ENCODE data around the gene GPC2. TPM values are rescaled to one million over a fixed set of nuclear protein-coding genes. Genes with fewer than 3 reads are reported as not detected.

Gene GPC2
- polyA plus RNA-seq, 3 donors from 2014 or later: not detected

DNA sequence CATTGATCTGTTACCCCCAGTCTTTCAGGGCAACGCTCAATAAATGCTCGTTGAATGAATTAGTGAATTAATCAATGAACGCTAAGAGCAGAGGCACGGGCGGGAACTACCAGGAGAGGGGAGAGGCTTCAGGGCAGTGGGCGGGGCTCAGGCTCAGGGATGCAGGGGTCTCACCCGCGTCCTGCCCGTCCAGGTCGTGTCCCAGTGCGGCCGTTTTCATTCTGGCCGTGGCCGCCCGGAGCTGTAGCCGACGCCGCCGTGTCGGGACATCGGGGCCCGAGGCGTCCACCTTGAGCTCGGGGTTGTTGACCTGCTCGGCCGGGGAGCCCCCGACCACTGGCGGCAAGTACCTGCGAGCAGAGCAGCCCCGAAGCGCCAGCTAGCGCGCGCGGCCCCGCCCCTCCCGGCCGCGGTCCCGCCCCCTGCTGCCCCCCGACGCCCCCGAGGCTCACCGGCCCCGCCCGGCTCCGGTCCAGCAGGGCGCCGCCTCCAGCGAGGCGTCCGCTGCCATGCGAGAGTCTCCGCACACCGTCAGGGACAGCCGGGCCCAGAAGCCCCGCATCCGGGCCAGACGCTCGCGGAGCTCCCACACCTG, 6.0 kb downstream of the GPC2 start:
- peaks cover 26 to 31% of the 10 kb centered on the region in 2 donors for H3K4me1 Mint-ChIP-seq
- DNase-seq: peak; percentile 38 to 40 (median 39)
- no peak overlapping the region for H3K27ac Mint-ChIP-seq
- no peaks in the 10 kb centered on the region for H3K36me3 Mint-ChIP-seq
- H3K4me3 Mint-ChIP-seq: peak overlapping the region; percentile 65 to 81 (median 73)
- peaks cover 0 to 2% (median 0%) of the 10 kb centered on the region in 6 donors for H3K9me3 Mint-ChIP-seq
- H3K27me3 Mint-ChIP-seq (ENCODE audit: low read depth in 3 of 3): peaks cover 22 to 39% (median 29%) of the 10 kb centered on the region in 3 donors

DNA sequence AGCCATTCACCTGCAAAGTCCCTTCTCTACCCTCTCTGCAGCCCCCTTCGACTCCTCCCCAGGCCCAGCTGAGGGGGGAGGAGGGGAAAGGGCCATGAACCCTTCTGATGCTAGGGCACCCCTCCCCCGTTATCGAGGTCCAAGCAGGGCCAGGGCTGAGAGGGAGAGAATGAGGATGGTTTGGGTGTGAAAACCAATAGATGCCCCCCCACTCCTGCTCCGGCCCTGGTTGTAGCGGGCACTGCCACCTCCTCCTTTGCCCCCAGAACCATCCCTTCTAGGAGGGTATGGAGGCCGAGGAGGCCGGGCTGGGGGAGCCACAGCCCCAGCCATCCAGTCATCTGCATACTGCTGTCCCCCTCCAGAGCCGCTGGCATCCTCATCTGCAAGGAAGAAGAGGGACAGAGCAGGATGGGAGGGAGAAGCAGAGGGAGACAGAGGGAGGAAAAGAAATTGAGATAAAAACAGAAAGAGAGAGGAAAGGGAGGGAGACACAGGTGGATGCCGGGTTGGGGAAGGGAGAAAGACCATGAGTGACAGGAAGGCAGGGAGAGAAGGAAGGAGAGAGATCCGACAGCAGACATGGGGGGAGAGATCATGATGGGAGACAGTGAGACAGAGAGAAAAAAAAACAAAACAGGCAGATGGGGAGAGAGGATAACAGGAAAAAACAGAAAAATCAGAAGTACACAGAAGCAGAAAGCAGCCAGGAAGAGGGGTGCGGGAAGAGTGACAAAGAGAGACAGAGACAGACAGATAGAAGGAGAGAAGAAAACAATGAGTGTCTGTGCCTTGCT, 6.9 kb downstream of the GPC2 start:
- DNase-seq: no peak
- Mint-ChIP-seq H3K4me3 (peak overlapping the region; percentile 65 to 81 (median 66)), H3K4me1 (peaks cover 26 to 31% of the 10 kb centered on the region in 2 donors), H3K9me3 (peaks cover 0 to 2% (median 0%) of the 10 kb centered on the region in 6 donors), H3K36me3 (no peaks in the 10 kb centered on the region), H3K27ac (peak overlapping the region in 1 of 6 donors; percentile 7), H3K27me3 (ENCODE audit: low read depth in 3 of 3) (peaks cover 24 to 41% (median 31%) of the 10 kb centered on the region in 3 donors)

DNA sequence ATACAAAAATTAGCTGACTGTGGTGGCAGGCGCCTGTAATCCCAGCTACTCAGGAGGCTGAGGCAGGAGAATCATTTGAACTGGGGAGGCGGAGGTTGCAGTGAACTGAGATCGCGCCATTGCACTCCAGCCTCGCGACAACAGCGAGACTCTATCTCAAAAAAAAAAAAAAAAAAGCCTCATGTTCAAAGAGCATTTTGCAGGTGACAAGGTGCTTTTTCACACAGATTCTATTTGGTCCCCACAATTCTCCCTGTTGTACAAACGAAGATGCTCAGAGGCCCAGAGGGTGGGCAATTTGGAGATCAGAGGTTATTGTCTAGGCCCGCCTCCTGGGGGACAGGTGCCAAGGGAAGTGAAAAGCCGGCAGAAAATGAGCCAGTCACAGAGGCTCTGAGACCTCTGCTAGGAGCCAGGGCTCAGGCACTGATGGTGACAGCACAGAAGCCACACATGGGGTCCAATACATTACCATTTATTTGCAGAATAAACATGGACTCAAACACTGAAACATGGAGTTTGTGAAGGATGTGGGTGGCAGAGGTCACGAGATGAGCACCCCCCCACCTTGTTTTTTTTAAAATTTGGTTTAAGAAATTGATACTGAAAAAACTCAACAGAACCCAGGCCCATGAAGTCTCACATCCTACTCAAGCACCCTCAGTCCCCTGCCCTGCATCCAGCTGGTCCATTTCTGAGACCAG, 7.9 kb downstream of the GPC2 start:
- no peak for DNase-seq
- Mint-ChIP-seq H3K4me1 (peaks cover 26 to 31% of the 10 kb centered on the region in 2 donors), H3K9me3 (peaks cover 0 to 2% (median 0%) of the 10 kb centered on the region in 6 donors), H3K27ac (no peak overlapping the region), H3K27me3 (ENCODE audit: low read depth in 3 of 3) (peaks cover 24 to 41% (median 30%) of the 10 kb centered on the region in 3 donors), H3K4me3 (peak overlapping the region in 3 of 5 donors; percentile 8 to 71 (median 67)), H3K36me3 (no peaks in the 10 kb centered on the region)

DNA sequence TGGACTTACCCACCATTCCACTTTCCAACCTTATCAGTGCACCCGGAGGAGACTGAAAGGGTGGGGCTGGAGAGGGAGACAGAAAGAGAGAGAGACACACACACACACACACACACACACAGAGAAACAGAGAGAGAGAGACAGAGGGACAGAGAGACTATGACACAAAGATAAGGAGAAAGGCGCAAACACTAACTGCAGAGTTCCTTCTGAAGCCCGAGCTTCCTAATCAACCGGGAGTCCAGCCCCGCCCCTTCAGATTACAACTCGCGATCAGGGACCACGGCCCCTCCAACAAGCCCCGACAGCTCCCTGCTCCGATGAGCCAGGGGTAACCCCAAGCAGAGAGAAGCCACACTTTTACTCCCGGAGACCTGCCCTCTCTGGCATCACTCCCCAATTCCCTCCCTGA, 9.3 kb downstream of the GPC2 start:
- Mint-ChIP-seq H3K27ac (peak overlapping the region in 1 of 6 donors; percentile 4), H3K4me3 (peak overlapping the region; percentile 8 to 71 (median 26)), H3K4me1 (peaks cover 26 to 31% of the 10 kb centered on the region in 2 donors), H3K36me3 (no peaks in the 10 kb centered on the region), H3K9me3 (peaks cover 0 to 2% (median 0%) of the 10 kb centered on the region in 6 donors), H3K27me3 (ENCODE audit: low read depth in 3 of 3) (peaks cover 24 to 45% (median 30%) of the 10 kb centered on the region in 3 donors)
- no peak for DNase-seq

DNA sequence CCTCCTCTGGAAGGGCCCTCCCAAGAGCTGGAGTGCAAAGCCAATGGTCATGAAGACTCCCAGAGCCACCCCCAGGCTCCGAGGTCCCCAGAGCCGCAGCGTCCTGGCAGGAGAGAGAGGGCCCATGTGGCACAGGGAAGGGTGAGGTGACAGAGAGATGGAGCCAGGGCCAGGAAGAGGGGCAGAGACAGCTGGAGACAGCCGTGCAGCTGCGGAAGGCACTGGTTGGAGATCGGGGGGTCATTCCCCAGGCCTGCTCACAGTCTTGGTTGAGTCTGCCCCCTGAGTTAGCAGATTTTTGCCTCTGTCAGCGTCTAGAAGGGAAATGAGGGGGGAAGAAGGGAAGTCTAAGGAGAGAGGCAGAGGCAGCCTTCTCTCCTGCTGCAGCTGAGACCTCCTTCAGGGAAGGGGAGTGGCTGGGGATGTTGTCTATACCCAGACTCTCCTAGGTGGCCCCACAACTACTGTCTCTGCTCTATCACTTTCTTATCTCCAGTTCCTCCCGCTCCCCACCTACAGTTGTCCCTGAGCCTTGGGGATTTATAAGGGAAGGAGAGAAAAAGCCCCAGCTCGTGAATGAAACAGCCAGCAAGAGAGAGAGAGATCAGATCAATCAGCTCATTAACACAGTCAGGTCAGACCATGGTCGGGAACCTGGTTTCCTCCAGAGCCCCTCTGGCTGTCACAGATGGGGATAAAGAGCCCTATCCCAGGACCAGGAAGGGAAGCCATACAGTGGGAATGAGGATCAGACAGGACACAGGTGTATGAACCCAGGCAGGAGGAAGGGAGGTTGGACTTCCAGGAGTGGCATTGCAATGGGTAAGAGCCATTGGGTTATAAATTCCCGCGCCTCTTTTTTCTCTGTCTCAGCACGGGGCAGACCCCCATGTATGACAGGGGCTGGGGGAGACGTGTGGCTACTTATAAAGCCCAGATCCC, 9.9 kb downstream of the GPC2 start:
- H3K36me3 Mint-ChIP-seq: no peaks in the 10 kb centered on the region
- no peak for DNase-seq
- H3K4me3 Mint-ChIP-seq: peak overlapping the region in 2 of 5 donors; percentile 26 to 71
- H3K4me1 Mint-ChIP-seq: peaks cover 26 to 31% of the 10 kb centered on the region in 2 donors
- peaks cover 24 to 47% (median 30%) of the 10 kb centered on the region in 3 donors for H3K27me3 Mint-ChIP-seq (ENCODE audit: low read depth in 3 of 3)
- H3K9me3 Mint-ChIP-seq: peaks cover 0 to 2% (median 0%) of the 10 kb centered on the region in 6 donors
- no peak overlapping the region for H3K27ac Mint-ChIP-seq

DNA sequence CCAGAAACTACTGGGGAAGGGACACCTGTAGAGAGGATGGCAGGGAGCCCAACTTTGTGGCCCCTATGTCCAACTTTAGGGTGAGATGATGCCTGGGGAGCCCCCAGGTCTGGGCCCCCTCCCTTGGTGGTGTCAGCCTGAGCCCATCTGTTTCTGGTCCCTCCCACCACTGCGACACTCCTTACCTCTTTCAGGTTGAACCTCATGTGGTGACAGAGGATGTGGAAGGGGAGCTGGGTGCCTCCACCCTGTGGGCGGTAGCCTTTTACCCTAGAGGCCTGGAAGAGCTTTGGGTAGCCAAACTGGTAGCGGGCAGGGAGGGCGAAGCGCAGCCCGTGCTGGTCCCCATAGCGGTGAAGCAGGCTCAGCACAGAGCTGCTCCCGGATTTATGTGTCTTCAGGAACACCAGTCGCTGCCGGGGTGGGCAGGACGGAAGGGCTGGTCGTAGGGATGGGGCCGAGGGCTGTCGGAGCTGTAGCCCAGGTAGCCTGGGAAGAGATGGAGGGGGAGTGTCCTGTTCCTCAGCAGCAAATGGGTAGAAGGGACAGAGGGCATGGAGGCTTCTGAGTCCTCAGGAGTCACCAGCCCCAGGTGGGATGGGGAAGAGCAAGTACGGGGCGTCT, 10.8 kb downstream of the GPC2 start:
- peak overlapping the region in 1 of 5 donors; percentile 44 for H3K4me3 Mint-ChIP-seq
- H3K36me3 Mint-ChIP-seq: no peaks in the 10 kb centered on the region
- peaks cover 23 to 26% of the 10 kb centered on the region in 2 donors for H3K4me1 Mint-ChIP-seq
- H3K9me3 Mint-ChIP-seq: peaks cover 0 to 2% (median 0%) of the 10 kb centered on the region in 6 donors
- no peak overlapping the region for H3K27ac Mint-ChIP-seq
- H3K27me3 Mint-ChIP-seq (ENCODE audit: low read depth in 3 of 3): peaks cover 26 to 47% (median 28%) of the 10 kb centered on the region in 3 donors
- no peak for DNase-seq

DNA sequence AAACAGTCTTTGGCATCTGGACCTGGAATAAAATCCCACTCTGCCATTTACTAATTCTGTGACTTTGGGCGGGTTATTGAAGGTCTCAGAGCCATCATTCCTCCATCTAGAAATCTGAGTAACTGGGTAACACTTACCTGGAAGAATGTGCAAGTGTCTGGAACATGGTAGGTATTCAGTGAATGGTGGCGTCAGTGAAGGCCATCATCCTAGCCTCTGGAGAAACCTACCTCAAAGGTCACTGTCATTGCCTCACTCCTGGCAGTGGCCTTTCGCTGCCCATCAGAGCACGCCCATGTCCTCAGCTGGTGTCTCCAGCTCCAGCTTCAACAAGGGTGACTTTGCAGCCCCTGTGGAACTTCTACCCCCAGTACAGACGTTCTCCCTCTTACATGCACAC, 13.3 kb downstream of the GPC2 start:
- H3K4me3 Mint-ChIP-seq: no peak overlapping the region
- no peak for DNase-seq
- peaks cover 21 to 22% of the 10 kb centered on the region in 2 donors for H3K4me1 Mint-ChIP-seq
- H3K36me3 Mint-ChIP-seq: no peaks in the 10 kb centered on the region
- no peaks in the 10 kb centered on the region for H3K9me3 Mint-ChIP-seq
- peaks cover 20 to 31% (median 20%) of the 10 kb centered on the region in 3 donors for H3K27me3 Mint-ChIP-seq (ENCODE audit: low read depth in 3 of 3)
- H3K27ac Mint-ChIP-seq: no peak overlapping the region

DNA sequence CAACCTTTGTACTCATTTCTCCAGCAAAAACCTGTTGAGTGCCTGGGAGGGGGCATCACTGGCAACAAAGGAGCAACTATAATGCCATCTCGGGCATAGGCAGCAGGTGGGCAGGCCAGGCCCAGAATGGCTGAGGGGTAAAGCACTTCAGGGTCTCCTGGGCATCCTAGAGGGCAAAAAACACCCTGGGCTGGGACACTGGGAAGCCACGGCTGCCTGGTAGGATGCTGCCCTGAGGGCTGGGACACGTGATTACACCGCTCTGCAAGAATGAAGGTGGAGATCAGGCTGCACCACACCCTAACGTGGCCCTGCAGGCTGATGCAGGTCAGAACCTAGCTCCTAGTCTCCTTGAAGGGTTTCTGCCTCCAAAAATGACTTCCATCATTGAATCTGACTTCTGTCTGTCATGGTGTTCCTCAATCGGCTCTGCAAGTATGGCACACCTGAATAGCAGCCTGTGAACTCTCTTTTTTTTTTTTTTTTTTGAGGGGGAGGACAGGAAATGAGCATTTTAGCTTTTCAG, 14.1 kb downstream of the GPC2 start:
- Mint-ChIP-seq H3K4me1 (peaks cover 15 to 17% of the 10 kb centered on the region in 2 donors), H3K27ac (peak overlapping the region in 1 of 6 donors; percentile 4)

DNA sequence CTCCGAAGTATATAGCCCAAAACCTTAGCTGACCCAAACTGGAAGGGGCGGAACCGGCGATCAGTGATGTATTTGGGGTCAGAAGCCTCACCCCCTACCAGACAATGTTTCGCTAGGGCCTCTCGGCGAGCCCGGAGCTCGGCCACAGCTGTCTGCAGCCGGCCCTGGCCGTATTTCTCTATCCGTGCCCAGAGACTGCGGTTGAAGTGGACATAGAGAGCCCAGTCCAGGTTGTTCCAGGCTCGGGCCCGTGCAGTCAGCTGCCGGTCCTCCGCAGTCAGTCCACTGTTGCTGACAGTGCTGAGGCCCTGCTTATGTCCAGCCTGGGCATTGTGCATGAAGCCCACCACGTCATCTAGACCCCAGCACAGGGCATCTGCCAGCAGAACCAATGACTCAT, 17.1 kb downstream of the GPC2 start:
- DNase-seq: no peak
- no peak overlapping the region for H3K27ac Mint-ChIP-seq
- peaks cover 28 to 29% of the 10 kb centered on the region in 2 donors for H3K4me1 Mint-ChIP-seq
- no peaks in the 10 kb centered on the region for H3K9me3 Mint-ChIP-seq
- peaks cover 0 to 4% (median 0%) of the 10 kb centered on the region in 3 donors for H3K36me3 Mint-ChIP-seq
- peaks cover 0 to 12% (median 9%) of the 10 kb centered on the region in 3 donors for H3K27me3 Mint-ChIP-seq (ENCODE audit: low read depth in 3 of 3)
- peak overlapping the region in 3 of 5 donors; percentile 7 to 83 (median 78) for H3K4me3 Mint-ChIP-seq

More for the DNA sequence above, 14.1 kb downstream of the GPC2 start:
- DNase-seq: no peak
- no peaks in the 10 kb centered on the region for H3K9me3 Mint-ChIP-seq
- H3K36me3 Mint-ChIP-seq: no peaks in the 10 kb centered on the region
- H3K4me3 Mint-ChIP-seq: no peak overlapping the region
- H3K27me3 Mint-ChIP-seq (ENCODE audit: low read depth in 3 of 3): peaks cover 14 to 23% (median 19%) of the 10 kb centered on the region in 3 donors

DNA sequence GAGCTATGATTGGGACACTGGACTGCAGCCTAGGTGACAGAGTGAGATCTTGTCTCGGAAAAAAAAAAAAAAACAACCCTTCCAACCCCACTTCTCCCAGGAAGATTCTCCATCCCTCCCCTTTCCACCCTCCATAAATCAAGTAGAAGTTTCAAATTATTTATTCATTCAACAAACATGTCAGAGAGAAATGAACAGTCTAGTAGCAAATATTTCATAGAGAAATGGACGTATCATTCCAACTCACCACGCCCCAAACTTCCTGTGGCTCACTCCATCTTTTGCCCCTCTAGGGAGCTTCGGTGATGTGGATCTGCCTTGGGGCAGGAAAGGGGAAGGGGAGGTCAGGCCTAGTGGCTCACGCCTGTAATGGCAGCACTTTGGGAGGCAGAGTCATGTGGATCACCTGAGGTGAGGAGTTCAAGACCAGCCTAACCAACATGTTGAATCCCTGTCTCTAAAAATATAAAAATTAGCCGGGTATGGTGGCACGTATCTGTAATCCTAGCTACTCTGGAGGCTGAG, 18.0 kb downstream of the GPC2 start:
- Mint-ChIP-seq H3K4me1 (peaks cover 29 to 30% of the 10 kb centered on the region in 2 donors), H3K27me3 (ENCODE audit: low read depth in 3 of 3) (peaks cover 0 to 12% (median 9%) of the 10 kb centered on the region in 3 donors)
- no peak for DNase-seq

DNA sequence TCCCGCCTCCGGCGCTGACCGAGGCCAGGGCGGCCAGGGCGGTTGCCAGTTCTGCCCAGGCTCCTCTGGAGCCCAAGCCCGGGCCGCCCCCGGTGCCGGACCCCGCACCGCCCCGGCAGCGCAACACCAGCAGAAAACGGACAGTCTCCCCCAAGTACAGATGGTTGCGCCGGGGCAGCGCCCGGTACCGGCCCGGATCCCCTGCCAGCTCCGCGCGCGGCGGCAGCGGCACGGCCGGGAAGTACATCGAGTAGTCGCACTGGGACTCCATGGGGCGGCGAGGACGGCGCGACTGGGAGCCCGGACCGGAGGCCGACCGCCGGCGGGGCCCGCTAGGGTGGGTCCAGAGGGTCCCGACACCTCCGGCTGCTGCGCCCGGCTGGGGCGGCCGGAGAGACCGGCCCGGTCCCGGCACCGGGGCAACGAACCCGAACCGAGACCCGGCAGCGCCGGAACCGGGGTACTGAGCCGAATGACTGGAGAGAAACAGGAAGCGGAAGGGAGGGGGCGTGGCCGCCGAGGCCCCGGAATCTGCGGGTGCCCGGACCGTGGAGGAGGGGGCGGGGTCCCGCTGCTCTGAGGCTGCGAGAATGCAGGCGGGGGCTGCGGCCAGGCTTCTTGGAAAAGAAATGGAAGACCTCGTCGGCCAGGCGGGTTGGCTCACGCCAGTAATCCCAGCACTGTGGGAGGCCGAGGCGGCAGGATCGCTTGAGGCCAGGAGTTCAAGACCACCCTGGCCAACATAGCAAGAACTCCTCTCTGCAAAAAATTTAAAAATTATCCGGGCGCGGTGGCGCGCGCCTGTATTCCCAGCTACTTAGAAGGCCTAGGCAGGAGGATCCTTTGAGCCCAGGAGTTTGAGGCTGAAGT, 18.7 kb downstream of the GPC2 start, which contains the start of gene TRAPPC14:
TRAPPC14 (minus strand) TSS at position 495 of the 870 bp plus-strand sequence; CDS start at position 271, 224 bp downstream.
- peaks cover 0 to 4% (median 0%) of the 10 kb centered on the region in 3 donors for H3K36me3 Mint-ChIP-seq
- peak; percentile 86 to 88 (median 88) for DNase-seq
- peaks cover 0 to 12% (median 6%) of the 10 kb centered on the region in 3 donors for H3K27me3 Mint-ChIP-seq (ENCODE audit: low read depth in 3 of 3)
- peak within 1 kb of the TSS; percentile 83 to 90 (median 86) for H3K4me3 Mint-ChIP-seq
- H3K27ac Mint-ChIP-seq: peak within 1 kb of the TSS; percentile 74 to 94 (median 90)
- H3K9me3 Mint-ChIP-seq: no peaks in the 10 kb centered on the region
- H3K4me1 Mint-ChIP-seq: peaks cover 29 to 31% of the 10 kb centered on the region in 2 donors

More for the DNA sequence above, 18.0 kb downstream of the GPC2 start:
- Mint-ChIP-seq H3K27ac (peak overlapping the region; percentile 66 to 86 (median 79)), H3K4me3 (peak overlapping the region; percentile 78 to 85 (median 83)), H3K9me3 (no peaks in the 10 kb centered on the region), H3K36me3 (peaks cover 0 to 4% (median 0%) of the 10 kb centered on the region in 3 donors)

Measured in immature natural killer cell (primary cell).